RWPE1 (cell line): ENCODE measurements around the gene CLECL1.
"Not testable (repeated sequence)": the region's sequence is repeated elsewhere in the genome, so short reads cannot be mapped to it uniquely, and the experiment has no call there.

ENCODE experiments used
- CTCF ChIA-PET: fragments of 350-600 bp; sonication (Branson Sonifier 250); formaldehyde crosslinking; extraction: SDS; loops from one replicate; lab custom pipeline; 2021; lab: Yijun Ruan, JAX
- POLR2A ChIA-PET: fragments of 400-600 bp; formaldehyde crosslinking; extraction: SDS; loops from one replicate; lab custom pipeline; 2020; ENCODE audit warnings: antibody characterized with exemption; ENCODE audit not compliant: low non-redundant PET; lab: Yijun Ruan, JAX
- DNase-seq: peaks from one replicate; pipeline ENCODE4 v3.0.0; 2012; ENCODE audit warnings: low spot score
- H3K27ac ChIP-seq: fragments of 450-650 bp; 2 replicates; pipeline ENCODE4 v1.5.1; 2017
- CTCF ChIP-seq: fragments of 450-650 bp; conservative IDR thresholded peaks from 2 replicates; pipeline ENCODE4 v1.5.1; 2017; ENCODE audit warnings: low read depth, mild to moderate bottlenecking

Gene CLECL1

GRCh38 chr12:9694241-9694640 is 38.7 kb downstream of the CLECL1 start:
- TF ChIP-seq CTCF = no peak
- H3K27ac ChIP-seq = no peak overlapping the region
- DNase-seq = no peak
- ChIA-PET POLR2A (no interaction called here), CTCF (no interaction called here)

GRCh38 chr12:9692909-9693308 is 40.0 kb downstream of the CLECL1 start:
- CTCF ChIA-PET = interaction anchor here (0.6 kb wide), 2 partner anchors 54 to 59 kb away, joined by 3 read pairs; no protein-coding TSS in a partner anchor
- POLR2A ChIA-PET = no interaction called here
- TF ChIP-seq CTCF = no peak
- no peak overlapping the region for H3K27ac ChIP-seq
- no peak for DNase-seq

- H3K27ac ChIP-seq = no peak overlapping the region
- no peak for TF ChIP-seq CTCF
- no peak for DNase-seq
- ChIA-PET POLR2A (no interaction called here), CTCF (interaction anchor here (0.6 to 1.0 kb wide), 2 partner anchors 21 to 404 kb away, joined by 4 read pairs; no protein-coding TSS in a partner anchor)
Measured at GRCh38 chr12:9687228-9687627, 45.7 kb downstream of the CLECL1 start.

GRCh38 chr12:9685915-9686314 is 47.0 kb downstream of the CLECL1 start:
- H3K27ac ChIP-seq = no peak overlapping the region
- TF ChIP-seq CTCF = no peak
- ChIA-PET POLR2A (no interaction called here), CTCF (no interaction called here)
- no peak for DNase-seq

GRCh38 chr12:9685366-9685765 is 47.5 kb downstream of the CLECL1 start:
- POLR2A ChIA-PET, H3K27ac ChIP-seq, DNase-seq: not testable (repeated sequence)
- CTCF ChIA-PET = interaction anchor here (1.2 kb wide), 1 partner anchor 23 kb away, joined by 3 read pairs; no protein-coding TSS in a partner anchor

- CTCF ChIA-PET = interaction anchor here (0.6 to 0.7 kb wide), 2 partner anchors 9 to 304 kb away, joined by 3 to 10 read pairs; no protein-coding TSS in a partner anchor
- H3K27ac ChIP-seq, POLR2A ChIA-PET: not testable (repeated sequence)
Measured at GRCh38 chr12:9682949-9683348, 49.9 kb downstream of the CLECL1 start.

GRCh38 chr12:9682508-9682907 is 50.4 kb downstream of the CLECL1 start:
- CTCF ChIA-PET = interaction anchor here (0.7 kb wide), 1 partner anchor 303 kb away, joined by 10 read pairs; no protein-coding TSS in a partner anchor
- H3K27ac ChIP-seq, DNase-seq, POLR2A ChIA-PET: not testable (repeated sequence)

More at GRCh38 chr12:9682949-9683348, 49.9 kb downstream of the CLECL1 start:
- DNase-seq = not testable (repeated sequence)

GRCh38 chr12:9674226-9674590 is 58.7 kb downstream of the CLECL1 start:
- no peak for TF ChIP-seq CTCF
- H3K27ac ChIP-seq = peak overlapping the region; percentile 80
- POLR2A ChIA-PET = no interaction called here
- DNase-seq = no peak
- CTCF ChIA-PET = interaction anchor here (0.7 kb wide), 2 partner anchors 9 to 25 kb away, joined by 3 read pairs; no protein-coding TSS in a partner anchor
